DMS53 (cell line): ENCODE results near the gene SPON2.

Experiments used
- DNase-seq: peaks from one replicate; lab custom pipeline; 2025; lab: John Stamatoyannopoulos, UW

SPON2 gene

GRCh38 chr4:1195109-1195671 lies 22.8 kb upstream of the SPON2 start:
- no peak for DNase-seq

GRCh38 chr4:1194010-1194900 lies 21.9 kb upstream of the SPON2 start:
- peak; percentile 78 for DNase-seq

- DNase-seq = no peak
Observed at GRCh38 chr4:1193206-1194009, 21.0 kb upstream of the SPON2 start.

- no peak for DNase-seq
Observed at GRCh38 chr4:1192493-1193205, 20.3 kb upstream of the SPON2 start.

GRCh38 chr4:1192091-1192492 lies 19.7 kb upstream of the SPON2 start:
- DNase-seq = peak; percentile 57

GRCh38 chr4:1191621-1192020 lies 19.2 kb upstream of the SPON2 start:
- DNase-seq = no peak

- DNase-seq = no peak
Observed at GRCh38 chr4:1187182-1187581, 14.8 kb upstream of the SPON2 start.

- DNase-seq = no peak
Observed at GRCh38 chr4:1183985-1184773, 11.8 kb upstream of the SPON2 start.

GRCh38 chr4:1182313-1182712 lies 9.9 kb upstream of the SPON2 start:
- DNase-seq = no peak

- no peak for DNase-seq
Observed at GRCh38 chr4:1180663-1181062, 8.3 kb upstream of the SPON2 start.

- DNase-seq = no peak
Observed at GRCh38 chr4:1179976-1180375, 7.6 kb upstream of the SPON2 start.

- no peak for DNase-seq
Observed at GRCh38 chr4:1179089-1179441, 6.7 kb upstream of the SPON2 start.

- no peak for DNase-seq
Observed at GRCh38 chr4:1178300-1179088, 6.1 kb upstream of the SPON2 start.

- no peak for DNase-seq
Observed at GRCh38 chr4:1177274-1178141, 5.1 kb upstream of the SPON2 start.

- no peak for DNase-seq
Observed at GRCh38 chr4:1176398-1177273, 4.3 kb upstream of the SPON2 start.

GRCh38 chr4:1175635-1176229 lies 3.3 kb upstream of the SPON2 start:
- DNase-seq = no peak

- no peak for DNase-seq
Observed at GRCh38 chr4:1174941-1175634, 2.7 kb upstream of the SPON2 start.
